NT2/D1 (cell line): Measurements from ENCODE around the gene EPS8L3.

Experiments used
- SUZ12 ChIP-seq: IDR thresholded peaks from 2 replicates; pipeline ENCODE4 v1.6.1; 2011; ENCODE audit not compliant: insufficient read length, insufficient read depth; ENCODE audit errors: extremely low read depth
- YY1 ChIP-seq: IDR thresholded peaks from 2 replicates; pipeline ENCODE4 v1.6.1; 2011; ENCODE audit not compliant: insufficient read length, insufficient read depth
- ZNF274 ChIP-seq: IDR thresholded peaks from 2 replicates; pipeline ENCODE4 v1.6.1; 2011; ENCODE audit warnings: mild to moderate bottlenecking, low read depth, low read length

DNA sequence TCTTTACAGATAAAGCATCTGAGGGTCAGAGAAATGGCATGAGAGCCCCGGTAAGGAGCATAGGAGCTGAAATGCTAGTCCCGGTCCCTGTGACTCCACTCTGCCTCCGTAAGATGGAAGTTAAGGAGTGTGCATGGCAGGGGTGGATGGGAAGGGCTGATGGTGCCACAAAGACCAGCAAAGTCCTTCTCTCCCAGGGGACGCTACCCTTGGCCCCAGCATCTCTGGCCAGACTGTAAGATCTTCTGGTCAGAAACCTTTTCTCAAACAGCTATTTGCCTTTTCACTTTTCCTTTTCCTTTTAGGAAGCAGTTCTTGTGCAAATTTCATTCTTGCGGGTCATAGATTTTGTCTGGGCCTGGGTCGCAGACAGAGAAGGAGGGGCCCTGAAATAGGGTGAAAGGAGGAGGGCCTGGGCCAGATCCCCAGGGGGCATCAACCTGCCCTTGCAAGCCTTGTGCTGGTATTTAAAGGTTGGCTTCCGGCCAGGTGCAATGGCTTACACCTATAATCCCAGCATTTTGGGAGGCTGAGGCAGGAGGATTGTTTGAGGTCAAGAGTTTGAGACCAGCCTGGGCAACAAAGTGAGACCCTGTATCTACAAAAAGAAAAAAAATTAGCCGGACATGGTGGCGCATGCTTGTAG is 14.4 kb upstream of the EPS8L3 start:
- TF ChIP-seq SUZ12 (no peak), YY1 (no peak), ZNF274 (no peak)
